HCT116 (cell line): ENCODE data around the gene ANKRD26.

Experiments
- ATF3 ChIP-seq: IDR thresholded peaks from 2 replicates; pipeline ENCODE4 v1.6.1; 2012
- CTCF ChIP-seq, 3 experiments: fragments of 200-600 bp in 1 of 3; sonication (generic) in 1 of 3; IDR thresholded peaks in 2 of 3; conservative IDR thresholded peaks in 1 of 3; 2 replicates each; pipeline ENCODE4 v1.5.1; 2012 to 2017; ENCODE audit warnings: low read depth in 2 of 3, low read length in 2 of 3, antibody characterized with exemption in 1 of 3, borderline replicate concordance in 1 of 3, control low read depth in 1 of 3, mild to moderate bottlenecking in 1 of 3, mixed read lengths in 1 of 3, mixed run types in 1 of 3, moderate library complexity in 1 of 3; ENCODE audit not compliant: insufficient read depth in 1 of 3
- ELF1 ChIP-seq: IDR thresholded peaks from 2 replicates; pipeline ENCODE4 v1.6.1; 2012; ENCODE audit warnings: low read depth, borderline replicate concordance
- EZH2 ChIP-seq: fragments of 200-600 bp; sonication (generic); IDR thresholded peaks from 2 replicates; pipeline ENCODE4 v1.6.1; 2017; ENCODE audit warnings: antibody characterized with exemption, mixed run types
- EZH2phosphoT487 ChIP-seq: fragments of 200-600 bp; IDR thresholded peaks from 2 replicates; pipeline ENCODE4 v1.6.1; 2018; ENCODE audit warnings: antibody characterized with exemption, borderline replicate concordance
- MAX ChIP-seq: IDR thresholded peaks from 2 replicates; pipeline ENCODE4 v1.6.1; 2012
- POLR2A ChIP-seq: IDR thresholded peaks from 2 replicates; pipeline ENCODE4 v1.7.0; 2011; ENCODE audit warnings: borderline replicate concordance; ENCODE audit not compliant: insufficient read depth, insufficient read length; ENCODE audit errors: extremely low read depth
- POLR2AphosphoS5 ChIP-seq: IDR thresholded peaks from 2 replicates; pipeline ENCODE4 v1.6.1; 2011; ENCODE audit warnings: mild to moderate bottlenecking, low read depth, low read length, moderate library complexity
- RAD21 ChIP-seq: IDR thresholded peaks from 2 replicates; pipeline ENCODE4 v1.6.1; 2012; ENCODE audit warnings: low read depth, mild to moderate bottlenecking
- REST ChIP-seq: IDR thresholded peaks from 2 replicates; pipeline ENCODE4 v1.6.1; 2012; ENCODE audit warnings: low read depth
- SRF ChIP-seq: IDR thresholded peaks from 2 replicates; pipeline ENCODE4 v1.6.1; 2012; ENCODE audit warnings: low read depth
- YY1 ChIP-seq: IDR thresholded peaks from 2 replicates; pipeline ENCODE4 v1.6.1; 2011; ENCODE audit warnings: low read length, low read depth, moderate library complexity, mild to moderate bottlenecking; ENCODE audit not compliant: insufficient replicate concordance; ENCODE audit errors: extremely low read depth

- no peak for TF ChIP-seq SRF
- no peak for TF ChIP-seq CTCF (IDR thresholded peaks at IDR 0.05 in 2 of 3, conservative IDR thresholded peaks at IDR 0.05 in 1 of 3; ENCODE audit: borderline replicate concordance in 1 of 3, insufficient read depth in 1 of 3, low read depth in 2 of 3, low read length in 2 of 3)
- TF ChIP-seq EZH2phosphoT487, result no peak
- no peak for TF ChIP-seq EZH2
- TF ChIP-seq POLR2AphosphoS5, result no peak
- no peak for TF ChIP-seq MAX
- TF ChIP-seq YY1, result no peak
- TF ChIP-seq REST, result no peak
- no peak for TF ChIP-seq POLR2A
- TF ChIP-seq RAD21, result no peak
- TF ChIP-seq ELF1, result no peak
- TF ChIP-seq ATF3, result no peak
These were observed 70.2 kb downstream of the ANKRD26 start for GRCh38 chr10:27030060-27030459.
